Neuronal stem cell (in vitro differentiated cells): ENCODE data around the gene CRYAA.
"Not testable (repeated sequence)": the region's sequence is repeated elsewhere in the genome, so short reads cannot be mapped to it uniquely, and the experiment has no call there.

Experiments used
- DNase-seq: peaks from one replicate; pipeline ENCODE4 v3.0.0-alpha.2; 2013; ENCODE audit warnings: low spot score
- H2AFZ ChIP-seq: one replicate; pipeline ENCODE4 v1.6.1; 2013; ENCODE audit warnings: mild to moderate bottlenecking, low read length, inconsistent platforms
- H2AK5ac ChIP-seq: 2 replicates; pipeline ENCODE4 v1.6.1; 2013; ENCODE audit warnings: low read depth, mild to moderate bottlenecking, inconsistent platforms, low read length, moderate library complexity, mixed read lengths
- H2BK120ac ChIP-seq: 2 replicates; pipeline ENCODE4 v1.6.1; 2013; ENCODE audit warnings: low read depth, mild to moderate bottlenecking, inconsistent platforms, low read length, moderate library complexity, mixed read lengths
- H2BK12ac ChIP-seq: one replicate; pipeline ENCODE4 v1.6.1; 2013; ENCODE audit warnings: low read length, inconsistent platforms
- H2BK15ac ChIP-seq: 2 replicates; pipeline ENCODE4 v1.6.1; 2013; ENCODE audit warnings: mild to moderate bottlenecking, low read length, inconsistent platforms, mixed read lengths
- H2BK5ac ChIP-seq: one replicate; pipeline ENCODE4 v1.6.1; 2013; ENCODE audit warnings: inconsistent platforms, mild to moderate bottlenecking, low read length, moderate library complexity
- H3K14ac ChIP-seq: one replicate; pipeline ENCODE4 v1.6.1; 2013; ENCODE audit warnings: low read length, inconsistent platforms
- H3K18ac ChIP-seq: 2 replicates; pipeline ENCODE4 v1.6.1; 2013; ENCODE audit warnings: low read length, inconsistent platforms
- H3K23ac ChIP-seq: 2 replicates; pipeline ENCODE4 v1.6.1; 2013; ENCODE audit warnings: low read depth, mild to moderate bottlenecking, mixed read lengths, low read length, inconsistent platforms; ENCODE audit not compliant: poor library complexity
- H3K27ac ChIP-seq: replicated peaks from 3 replicates; pipeline ENCODE4 v1.5.1; 2013; ENCODE audit warnings: low read length, inconsistent platforms
- H3K27me3 ChIP-seq, 3 experiments: 2 replicates each; pipeline ENCODE4 v1.6.1; 2013; ENCODE audit warnings: low read length in 3 of 3, mild to moderate bottlenecking in 2 of 3, inconsistent platforms in 1 of 3, low read depth in 1 of 3, mixed read lengths in 1 of 3, moderate library complexity in 1 of 3; ENCODE audit not compliant: control insufficient read depth in 3 of 3, insufficient read depth in 3 of 3
- H3K36me3 ChIP-seq, 2 donors: replicated peaks in 1 of 2; 2 replicates each; pipeline ENCODE4 v1.6.1; 2013; ENCODE audit warnings: low read length in 2 of 2; ENCODE audit not compliant: control insufficient read depth in 2 of 2, insufficient read depth in 2 of 2
- H3K4ac ChIP-seq: 2 replicates; pipeline ENCODE4 v1.6.1; 2013; ENCODE audit warnings: inconsistent platforms, mild to moderate bottlenecking, low read length, moderate library complexity
- H3K4me1 ChIP-seq, 2 donors: 1 replicate in 1 of 2; 2 replicates in 1 of 2; pipeline ENCODE4 v1.6.1; 2013; ENCODE audit warnings: low read length in 2 of 2, low read depth in 1 of 2; ENCODE audit not compliant: control insufficient read depth in 2 of 2, insufficient read depth in 1 of 2
- H3K4me2 ChIP-seq: one replicate; pipeline ENCODE4 v1.6.1; 2013; ENCODE audit warnings: mild to moderate bottlenecking, low read length, inconsistent platforms; ENCODE audit not compliant: insufficient read depth, poor library complexity, severe bottlenecking
- H3K4me3 ChIP-seq, 2 donors: 2 replicates each; pipeline ENCODE4 v1.5.1; 2013; ENCODE audit warnings: low read length in 2 of 2, mild to moderate bottlenecking in 2 of 2, inconsistent platforms in 1 of 2, moderate library complexity in 1 of 2
- H3K79me1 ChIP-seq: one replicate; pipeline ENCODE4 v1.6.1; 2013; ENCODE audit warnings: low read depth, mild to moderate bottlenecking, inconsistent platforms, low read length, moderate library complexity
- H3K9ac ChIP-seq: one replicate; pipeline ENCODE4 v1.6.1; 2013; ENCODE audit warnings: mild to moderate bottlenecking, low read depth, low read length, inconsistent platforms; ENCODE audit not compliant: poor library complexity
- H3K9me3 ChIP-seq, 2 donors: replicated peaks in 1 of 2; 2 replicates each; pipeline versions ENCODE3 to v1.6.1; 2013; ENCODE audit warnings: low read length in 2 of 2, mild to moderate bottlenecking in 2 of 2, inconsistent platforms in 1 of 2, low read depth in 1 of 2, mixed read lengths in 1 of 2, moderate library complexity in 1 of 2; ENCODE audit not compliant: control insufficient read depth in 2 of 2, insufficient read depth in 1 of 2
- H4K8ac ChIP-seq: one replicate; pipeline ENCODE4 v1.6.1; 2013; ENCODE audit warnings: low read depth, mild to moderate bottlenecking, inconsistent platforms, low read length, moderate library complexity
- H4K91ac ChIP-seq: one replicate; pipeline ENCODE4 v1.6.1; 2013; ENCODE audit warnings: low read length, low read depth, mild to moderate bottlenecking, inconsistent platforms; ENCODE audit not compliant: poor library complexity
- WGBS, 2 donors: extraction: QIAGEN DNeasy Blood & Tissue Kit; methylation state at CpG; one replicate each; pipeline ENCODE4 v1.1.7; 2013; ENCODE audit warnings: missing lambda C conversion rate in 2 of 2, mixed read lengths in 1 of 2; ENCODE audit not compliant: insufficient read length in 2 of 2, insufficient replicate concordance in 1 of 2; ENCODE audit errors: extremely low coverage in 2 of 2; 5-methylcytosine and 5-hydroxymethylcytosine counted together

CRYAA gene

DNA sequence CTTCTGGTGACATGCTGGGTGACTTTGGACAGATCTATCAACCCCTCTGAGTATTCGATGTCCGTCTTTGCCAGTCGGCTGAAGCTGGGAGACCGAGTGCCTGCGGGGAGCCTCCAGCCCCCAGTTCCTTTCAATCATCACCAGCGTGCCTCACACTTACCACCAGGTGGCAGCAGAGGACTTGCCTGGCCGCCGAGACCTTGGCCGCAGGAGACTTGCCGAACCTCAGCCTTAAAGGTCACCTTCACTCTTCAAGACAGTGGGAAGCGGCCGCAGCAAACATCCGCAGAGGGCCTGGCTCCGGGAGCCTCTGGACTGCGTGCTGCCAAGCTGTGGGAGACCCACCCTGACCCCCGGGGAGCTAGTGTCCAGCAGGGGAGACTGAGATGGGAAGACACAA is 7.8 kb downstream of the CRYAA start:
- not testable (repeated sequence) for H3K27ac ChIP-seq, H3K27me3 ChIP-seq, H3K4me3 ChIP-seq, H2BK12ac ChIP-seq, H3K9me3 ChIP-seq, H3K9ac ChIP-seq, H3K4me1 ChIP-seq, H3K23ac ChIP-seq, H2AK5ac ChIP-seq, H3K18ac ChIP-seq, H3K14ac ChIP-seq, H4K91ac ChIP-seq, H3K79me1 ChIP-seq, H2BK120ac ChIP-seq, H3K36me3 ChIP-seq, H2AFZ ChIP-seq, H3K4ac ChIP-seq, DNase-seq, H2BK5ac ChIP-seq, H4K8ac ChIP-seq, H2BK15ac ChIP-seq, H3K4me2 ChIP-seq
- no CpG with 5 or more reads among the region's 16 CpGs for WGBS, 2 donors

DNA sequence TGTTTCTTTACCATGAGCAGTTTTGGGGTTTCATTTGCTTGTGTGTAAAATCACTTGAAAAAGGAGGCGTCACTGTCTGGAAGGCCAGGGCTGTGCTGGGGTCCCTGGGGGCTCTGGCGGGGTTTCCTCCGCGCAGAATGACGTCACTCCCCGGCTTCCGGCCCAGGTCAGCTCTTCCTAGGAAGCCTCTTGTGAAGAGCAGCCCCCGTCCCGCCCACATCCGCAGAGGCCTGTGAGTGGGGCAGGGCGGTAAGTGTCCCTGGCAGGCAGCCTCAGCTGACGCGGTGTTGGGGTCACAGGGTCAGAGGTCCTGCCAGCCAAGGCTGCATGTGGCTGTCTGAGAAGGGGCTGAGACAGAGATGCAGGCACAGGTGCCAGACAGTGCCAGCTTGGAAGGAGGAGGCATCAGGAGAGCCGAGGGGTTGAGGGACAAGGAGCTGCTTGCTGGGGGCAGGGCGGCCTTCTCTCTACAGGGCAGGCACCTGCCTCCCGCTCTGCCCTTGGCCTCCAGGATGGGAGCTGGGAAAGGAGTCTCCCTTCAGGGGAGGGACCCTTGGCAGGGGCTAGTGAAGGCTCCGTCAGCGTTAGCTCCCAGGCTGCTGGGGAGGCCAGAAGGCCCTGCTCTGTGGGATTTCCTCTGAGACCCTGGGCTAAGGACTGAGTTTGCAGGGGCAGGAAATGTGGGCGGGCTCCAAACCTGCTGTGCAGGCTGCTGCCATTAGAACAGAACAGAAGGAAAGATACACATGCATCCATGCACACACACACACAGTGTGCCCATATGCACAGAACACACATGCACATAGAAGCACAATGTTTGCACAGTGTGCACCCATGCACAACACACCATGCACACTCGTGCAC is 8.5 kb downstream of the CRYAA start:
- no CpG with 5 or more reads among the region's 20 CpGs for WGBS, 2 donors
- H3K14ac ChIP-seq, H2AFZ ChIP-seq, H3K4ac ChIP-seq, H3K36me3 ChIP-seq, H4K91ac ChIP-seq, H3K4me3 ChIP-seq, H3K27me3 ChIP-seq, H2BK12ac ChIP-seq, DNase-seq, H3K4me2 ChIP-seq, H2AK5ac ChIP-seq, H3K9me3 ChIP-seq, H2BK120ac ChIP-seq, H3K79me1 ChIP-seq, H3K9ac ChIP-seq, H4K8ac ChIP-seq, H3K4me1 ChIP-seq, H3K27ac ChIP-seq, H3K18ac ChIP-seq, H2BK15ac ChIP-seq, H3K23ac ChIP-seq, H2BK5ac ChIP-seq: not testable (repeated sequence)

DNA sequence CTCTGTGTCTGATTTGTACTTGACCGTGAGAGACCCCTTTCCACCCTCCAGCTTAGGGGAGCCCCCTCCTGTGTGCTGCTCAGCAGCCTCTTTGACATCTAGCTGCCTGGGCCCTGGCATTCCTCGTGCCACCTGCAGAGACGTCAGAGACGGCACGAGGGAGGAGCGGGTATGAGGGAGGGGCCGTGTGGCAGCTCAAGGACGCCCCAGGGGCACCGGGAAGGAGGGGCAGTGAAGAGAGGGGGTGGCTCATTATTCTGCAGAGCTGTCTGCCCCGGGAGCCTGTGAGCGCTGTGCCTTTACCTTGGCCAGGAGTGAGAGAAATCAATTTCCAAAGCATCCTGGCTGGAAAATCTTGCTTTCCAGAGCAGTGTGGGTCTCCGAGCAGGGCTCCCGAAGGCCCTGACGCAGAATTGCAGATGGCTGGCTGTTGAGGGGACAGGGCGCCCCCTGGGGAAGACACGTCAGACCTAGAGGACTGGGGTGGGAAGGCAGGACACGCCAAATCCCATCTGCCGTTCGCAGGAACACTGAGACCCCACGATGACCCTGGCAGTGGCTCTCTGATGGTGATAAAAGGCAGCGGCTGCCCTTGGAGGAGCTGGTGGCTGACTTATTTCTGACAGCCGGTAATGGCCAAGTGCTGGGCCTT is 9.5 kb downstream of the CRYAA start:
- H3K9me3 ChIP-seq, H2AFZ ChIP-seq, H4K91ac ChIP-seq, H2BK120ac ChIP-seq, H3K36me3 ChIP-seq, H3K79me1 ChIP-seq, H3K23ac ChIP-seq, H3K9ac ChIP-seq, H3K4me3 ChIP-seq, H2BK15ac ChIP-seq, H3K4me1 ChIP-seq, H3K18ac ChIP-seq, H3K27ac ChIP-seq, H3K27me3 ChIP-seq, DNase-seq, H3K4me2 ChIP-seq, H2BK12ac ChIP-seq, H3K14ac ChIP-seq, H3K4ac ChIP-seq, H2BK5ac ChIP-seq, H2AK5ac ChIP-seq, H4K8ac ChIP-seq: not testable (repeated sequence)
- no CpG with 5 or more reads among the region's 22 CpGs for WGBS, 2 donors

DNA sequence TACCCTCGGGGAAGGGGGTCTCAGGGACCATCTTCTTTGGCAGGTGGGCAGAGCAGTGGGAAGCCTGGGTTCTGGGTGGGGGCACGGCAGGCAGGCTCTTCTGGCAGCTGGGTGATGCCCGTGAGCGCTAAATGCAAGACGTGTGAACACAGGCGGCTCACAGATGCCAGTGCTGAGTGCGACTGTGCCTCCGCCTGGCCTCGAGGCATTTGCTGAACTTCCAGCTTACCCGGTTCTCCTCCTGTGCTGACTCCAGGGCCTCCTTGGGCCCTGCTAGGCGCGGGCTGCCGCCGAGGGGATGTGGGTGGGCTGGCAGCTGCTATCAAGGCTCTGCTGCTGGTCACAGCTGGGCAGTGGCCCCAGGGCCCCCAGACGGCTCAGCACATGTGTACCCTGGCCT is 12.2 kb downstream of the CRYAA start:
- not testable (repeated sequence) for H3K4ac ChIP-seq, H3K27me3 ChIP-seq, H3K4me2 ChIP-seq, H3K9me3 ChIP-seq, DNase-seq, H2BK15ac ChIP-seq, H3K4me1 ChIP-seq, H3K79me1 ChIP-seq, H2AK5ac ChIP-seq, H2BK120ac ChIP-seq, H3K14ac ChIP-seq, H2AFZ ChIP-seq, H3K36me3 ChIP-seq, H2BK5ac ChIP-seq, H2BK12ac ChIP-seq, H3K18ac ChIP-seq, H4K8ac ChIP-seq, H4K91ac ChIP-seq, H3K27ac ChIP-seq, H3K23ac ChIP-seq, H3K4me3 ChIP-seq, H3K9ac ChIP-seq
- WGBS, 2 donors: no CpG with 5 or more reads among the region's 15 CpGs
